IPS-11a (cell line): ENCODE measurements around the gene TNIP1.

Source experiments
- H3K4me3 ChIP-seq: one replicate; pipeline ENCODE4 v1.5.1; 2013; ENCODE audit warnings: low read depth, low read length, control low read depth

TNIP1 gene

DNA sequence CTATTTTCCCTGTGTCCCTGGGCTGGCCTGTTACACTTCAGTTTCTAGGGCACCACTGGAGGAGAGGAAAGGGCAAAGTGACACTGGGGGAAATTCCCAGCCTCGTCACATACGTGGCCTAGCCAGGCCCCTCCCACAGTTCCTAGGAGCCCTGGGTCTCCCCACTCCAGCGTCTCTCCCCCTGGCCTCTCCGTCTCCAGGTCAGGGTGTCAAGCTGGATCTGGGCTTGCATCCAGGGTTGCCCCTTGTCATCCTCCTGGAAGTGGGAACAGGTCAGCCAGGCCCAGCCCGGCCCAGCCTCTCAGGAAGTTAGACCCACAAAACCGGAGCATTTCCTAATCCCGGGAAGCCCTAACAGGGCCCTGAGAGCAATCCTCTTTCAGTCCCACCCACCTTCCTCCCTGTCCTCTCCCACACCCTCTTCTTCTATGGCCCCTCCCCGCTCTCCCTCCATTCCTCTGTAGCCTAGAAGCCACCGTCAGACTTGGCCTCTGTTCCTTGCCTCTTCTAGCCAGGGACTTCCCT lies 4.7 kb upstream of the TNIP1 start:
- H3K4me3 ChIP-seq = no peak overlapping the region

DNA sequence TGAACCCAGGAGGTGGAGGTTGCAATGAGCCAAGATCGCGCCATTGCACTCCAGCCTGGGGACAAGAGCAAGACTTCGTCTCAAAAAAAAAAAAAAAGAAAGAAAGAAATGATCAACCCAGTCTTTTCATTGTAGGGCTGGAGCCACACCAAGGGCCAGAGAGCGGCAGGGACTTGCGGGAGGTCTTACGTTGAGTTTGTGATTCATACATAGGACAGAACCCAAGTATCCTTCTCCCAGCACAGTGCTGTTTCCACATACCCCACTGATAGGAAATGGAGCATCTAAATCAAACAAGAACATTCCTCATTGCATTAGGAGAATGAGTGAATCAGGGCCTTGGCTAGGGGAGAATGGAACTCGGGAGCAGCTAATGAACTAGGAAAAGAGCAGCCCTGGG lies 3.5 kb upstream of the TNIP1 start:
- H3K4me3 ChIP-seq = no peak overlapping the region

DNA sequence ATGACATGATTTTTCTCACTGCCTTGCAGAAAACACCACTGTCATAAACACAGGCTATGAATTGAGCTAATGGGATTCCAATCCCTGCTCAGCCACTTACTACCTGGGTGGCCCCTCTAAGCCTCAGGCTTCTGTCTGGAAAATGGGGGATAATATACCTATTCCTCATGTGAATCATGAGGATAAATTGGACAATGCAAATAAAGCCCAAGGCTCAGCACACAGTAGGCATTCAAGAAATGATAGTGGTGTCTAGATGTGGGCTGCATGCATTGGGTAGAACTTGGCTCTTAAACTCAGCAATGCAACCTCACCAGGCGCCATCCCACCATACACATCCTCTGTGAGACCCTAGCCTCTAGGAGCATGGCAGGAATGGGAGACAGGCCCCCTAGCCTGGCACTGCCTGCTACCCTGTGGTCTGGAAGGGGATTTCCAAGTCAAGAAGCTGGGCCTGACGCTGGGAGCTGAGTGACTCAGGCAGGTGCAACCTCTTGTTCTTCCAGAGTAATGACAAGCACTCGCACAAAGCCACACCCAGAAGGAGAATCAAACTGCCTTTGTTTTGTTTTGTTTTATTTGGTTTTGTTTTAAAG lies 2.3 kb upstream of the TNIP1 start:
- no peak overlapping the region for H3K4me3 ChIP-seq

DNA sequence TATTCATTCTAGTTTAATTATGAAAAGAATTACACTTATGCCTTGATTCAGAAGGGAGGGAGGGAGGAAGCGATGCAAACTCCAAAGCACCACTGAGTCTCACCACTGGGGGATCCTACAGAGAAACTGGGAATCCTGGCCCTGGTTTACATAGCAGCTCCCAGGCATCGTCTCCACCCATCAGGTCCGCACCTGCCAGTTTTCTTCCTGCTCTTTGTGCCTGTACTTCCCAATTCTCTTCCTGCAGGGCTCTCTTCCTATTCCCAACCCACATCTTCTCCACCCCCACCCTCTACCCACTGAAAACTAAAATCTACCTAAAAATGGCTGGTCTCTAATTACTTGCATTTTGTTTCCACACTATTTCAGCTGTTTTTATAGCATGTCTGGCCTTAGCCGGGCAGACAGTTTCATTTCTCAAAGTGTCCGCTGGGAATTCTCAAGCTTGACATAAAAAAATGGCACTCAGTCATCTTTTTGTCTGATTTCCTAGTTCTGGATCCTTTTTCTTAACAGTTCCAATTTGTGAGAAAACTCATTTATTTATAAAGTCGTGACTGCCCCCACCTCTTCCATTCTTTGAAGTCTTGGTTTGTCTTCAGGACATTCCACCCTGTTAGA lies 1.6 kb upstream of the TNIP1 start:
- no peak overlapping the region for H3K4me3 ChIP-seq

DNA sequence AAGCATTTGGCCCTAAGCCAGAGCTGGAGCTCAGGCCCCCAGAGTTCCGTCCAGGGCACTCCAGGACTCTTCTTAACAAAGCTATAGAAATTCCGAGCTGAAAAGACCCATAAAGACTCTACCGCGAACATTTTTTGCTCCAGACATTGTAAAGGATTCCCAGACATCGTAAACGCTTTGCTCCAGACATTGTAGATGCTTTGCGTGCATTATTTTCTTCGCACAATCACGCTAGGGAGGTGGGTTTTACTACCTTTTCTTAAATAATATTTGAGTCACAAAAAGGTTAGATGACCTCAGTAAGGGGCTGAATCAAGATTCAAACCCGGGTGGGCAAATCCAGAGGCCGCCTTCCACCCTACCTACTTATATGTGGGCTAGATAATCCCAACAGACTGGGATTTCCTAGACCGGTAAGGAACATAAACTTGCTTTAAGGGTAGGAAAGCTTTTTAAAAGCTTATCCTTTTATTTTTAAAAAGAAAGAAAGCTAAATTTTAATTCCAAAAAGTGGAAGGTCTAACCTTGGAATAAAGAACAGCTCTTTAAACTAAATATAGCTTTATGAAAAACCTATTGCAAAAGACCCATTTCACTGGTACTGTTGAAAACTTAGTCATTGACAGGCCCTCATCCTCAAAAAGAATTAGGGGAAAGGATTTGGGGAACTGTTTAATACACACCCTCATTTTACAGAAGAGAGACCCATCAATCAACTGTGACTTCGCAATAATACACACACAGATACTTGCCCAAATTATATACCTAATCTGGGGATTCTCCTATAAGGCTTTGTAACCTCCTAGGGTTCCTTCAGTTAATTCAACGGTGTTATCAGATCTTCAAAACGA lies 822 bp upstream of the TNIP1 start:
- peak overlapping the region; percentile 78 for H3K4me3 ChIP-seq

DNA sequence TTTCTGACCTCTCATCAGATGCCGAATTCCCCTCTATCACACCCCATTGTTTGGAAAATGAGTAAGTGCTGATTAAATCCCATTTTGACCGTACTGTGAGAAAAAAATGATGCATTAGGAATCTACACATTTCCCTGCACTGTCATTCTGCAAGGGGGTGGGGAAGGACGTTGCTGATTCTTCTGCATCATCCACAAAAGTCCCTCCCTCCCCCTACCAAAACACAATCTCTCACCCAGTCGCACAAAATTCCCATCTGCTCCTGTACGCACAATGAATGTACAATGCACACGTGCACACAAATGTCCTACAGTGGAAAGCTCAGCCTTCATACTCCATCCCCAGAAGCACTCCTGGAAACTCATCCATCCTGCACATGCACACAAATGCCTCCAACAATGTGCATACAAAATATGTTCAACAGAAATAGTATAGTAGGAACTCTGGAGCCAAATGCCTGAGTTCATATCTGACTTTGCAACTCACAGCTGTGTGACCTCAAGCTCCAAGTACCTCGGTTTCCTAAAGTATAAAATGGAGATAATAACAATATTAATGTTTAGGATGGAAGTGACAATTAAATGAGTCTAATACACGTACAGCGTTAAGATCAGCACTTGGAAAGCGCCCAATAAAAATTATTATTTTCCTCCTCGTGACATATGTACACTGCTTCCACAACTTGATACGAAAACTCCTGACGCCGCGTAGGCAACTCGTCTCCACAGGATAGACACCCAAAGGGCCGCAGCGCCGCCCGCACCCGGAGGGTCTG lies 809 bp downstream of the TNIP1 start:
- peak overlapping the region; percentile 78 for H3K4me3 ChIP-seq

DNA sequence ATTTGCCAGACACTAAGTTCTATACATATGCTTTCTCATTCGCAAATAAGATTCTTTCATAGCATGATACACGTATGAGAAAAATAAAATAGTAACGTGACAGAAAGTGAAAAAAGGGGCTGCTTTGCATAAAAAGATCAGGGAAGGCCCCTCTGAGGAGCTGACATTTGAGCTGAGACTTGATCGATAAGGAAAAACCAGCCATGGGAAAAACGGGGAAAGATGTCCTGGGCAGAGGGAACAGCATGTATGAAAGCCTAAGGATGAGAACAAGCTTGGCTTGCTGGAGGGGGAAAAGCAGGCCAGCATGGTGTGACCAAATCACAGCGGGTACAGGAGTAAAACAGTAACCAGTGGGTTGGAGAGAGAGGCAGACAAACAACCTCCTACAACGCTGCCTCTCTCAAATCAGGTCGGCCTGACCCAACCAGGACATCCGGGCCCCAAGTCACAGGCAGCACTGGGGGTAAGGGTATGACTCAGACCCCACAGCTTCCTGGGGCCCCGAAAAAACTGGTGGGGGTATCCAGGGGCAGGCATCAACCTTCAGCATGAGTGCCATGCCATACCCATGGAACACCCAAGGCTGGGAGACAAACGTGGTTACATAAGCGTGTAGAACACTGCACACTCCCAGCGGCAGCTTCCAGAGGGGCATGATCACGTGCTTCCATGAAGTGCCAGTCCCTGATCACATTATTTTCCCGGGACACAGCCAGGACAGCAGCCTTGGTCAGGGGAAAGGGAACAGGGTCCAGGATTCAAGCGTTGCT lies 2.2 kb downstream of the TNIP1 start:
- H3K4me3 ChIP-seq = no peak overlapping the region

DNA sequence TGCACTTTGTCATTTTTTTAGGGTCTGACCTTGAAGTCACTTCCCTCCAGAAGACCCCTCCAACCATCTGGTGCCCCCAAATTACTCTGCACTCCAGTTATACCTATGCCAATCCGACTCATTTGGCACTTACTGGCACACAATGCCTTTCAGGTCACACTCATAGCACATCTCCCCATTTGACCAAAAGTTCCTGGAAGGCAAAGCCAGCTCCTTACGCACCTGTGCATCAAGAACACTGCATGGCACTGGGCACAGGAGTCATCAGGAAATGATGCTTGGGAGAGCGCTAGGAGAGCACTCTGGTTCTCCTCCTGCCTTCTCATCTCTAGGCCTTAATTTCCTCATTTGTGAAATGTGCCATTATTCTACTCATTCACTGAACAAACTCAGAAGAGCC lies 2.9 kb downstream of the TNIP1 start:
- no peak overlapping the region for H3K4me3 ChIP-seq

DNA sequence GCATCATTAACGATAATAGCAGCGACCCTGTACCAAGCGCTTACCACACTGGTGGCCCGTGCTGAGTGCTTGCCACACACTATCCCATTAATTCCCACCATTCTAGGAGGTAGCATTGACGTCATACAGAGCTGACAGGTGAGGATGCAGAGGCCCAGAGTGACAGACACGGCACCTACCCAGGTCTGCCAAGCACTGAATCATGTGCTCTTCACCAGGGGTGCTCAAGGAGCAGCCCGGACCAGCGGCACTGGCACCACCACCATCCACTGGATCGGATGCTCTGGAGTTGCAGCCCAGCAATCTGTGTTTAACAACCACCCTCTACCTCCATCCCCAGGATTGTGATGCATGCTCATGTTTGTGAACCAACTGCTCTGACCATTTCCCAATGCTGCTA lies 3.4 kb downstream of the TNIP1 start:
- H3K4me3 ChIP-seq = no peak overlapping the region

DNA sequence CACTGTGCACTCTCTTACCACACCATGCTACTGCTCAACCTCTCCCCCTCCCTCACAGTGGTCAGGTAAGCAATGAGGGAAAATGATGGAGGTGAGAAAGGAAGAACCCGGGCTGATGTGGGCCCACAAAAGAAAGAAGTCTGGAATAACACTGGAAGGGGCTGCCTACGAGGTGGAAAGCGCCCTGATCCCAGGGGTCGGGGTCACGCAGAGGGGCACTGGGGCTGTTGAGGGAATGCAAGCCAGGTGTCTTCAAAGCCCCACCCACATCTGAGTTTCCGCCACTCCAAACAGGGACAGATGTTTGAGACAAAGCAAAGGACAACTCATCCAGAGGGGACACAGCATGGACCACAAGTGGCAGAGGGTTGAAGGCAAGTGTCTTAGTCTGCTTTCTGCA lies 4.2 kb downstream of the TNIP1 start:
- H3K4me3 ChIP-seq = no peak overlapping the region

DNA sequence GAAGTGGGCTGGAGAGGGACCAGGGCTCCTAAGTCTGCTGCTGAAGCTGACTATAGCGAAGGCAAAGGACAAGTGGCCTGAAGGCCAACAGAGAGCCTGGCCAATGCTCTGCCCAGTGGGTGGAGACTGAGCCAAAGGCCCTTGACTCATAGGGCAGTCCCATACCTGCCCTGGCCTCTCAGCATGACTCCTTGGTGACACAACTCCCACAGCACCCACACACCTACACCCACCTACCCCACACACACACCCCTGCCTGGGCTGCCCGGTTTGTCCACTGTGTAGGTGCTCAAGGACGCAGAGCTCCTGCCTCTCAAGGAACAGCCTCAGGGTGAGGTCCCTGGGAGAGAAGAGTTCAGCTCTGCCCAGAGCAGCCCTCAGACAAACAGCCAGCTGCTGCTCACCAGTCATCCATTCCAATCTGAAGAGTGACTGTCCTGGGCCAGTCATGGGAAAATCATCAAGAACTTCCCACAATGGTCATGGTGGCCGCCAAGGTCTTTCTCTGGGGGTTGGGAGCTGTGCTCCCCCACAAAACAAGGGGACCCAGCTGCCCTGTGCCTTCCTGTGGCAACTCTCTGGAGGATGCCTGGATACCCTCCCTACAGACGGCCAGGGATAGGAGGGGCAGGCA lies 5.0 kb downstream of the TNIP1 start:
- no peak overlapping the region for H3K4me3 ChIP-seq

DNA sequence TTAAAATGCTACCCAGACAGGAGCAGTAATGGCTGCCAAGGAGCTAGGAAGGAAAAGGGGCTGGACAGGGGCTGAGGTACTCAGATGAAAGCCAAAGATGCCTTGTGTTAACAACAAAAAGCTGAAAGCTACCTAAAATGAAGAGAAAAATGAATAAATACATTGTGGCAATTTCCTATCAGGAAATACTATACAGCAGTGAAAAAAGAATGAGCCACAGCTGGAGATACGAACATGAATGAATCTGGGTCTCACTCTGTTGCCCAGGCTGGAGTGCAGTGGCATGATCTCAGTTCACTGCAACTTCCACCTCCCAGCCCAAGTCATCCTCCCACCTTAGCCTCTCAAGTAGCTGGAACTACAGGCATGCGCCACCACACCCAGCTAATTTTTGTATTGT lies 6.3 kb downstream of the TNIP1 start:
- no peak overlapping the region for H3K4me3 ChIP-seq

DNA sequence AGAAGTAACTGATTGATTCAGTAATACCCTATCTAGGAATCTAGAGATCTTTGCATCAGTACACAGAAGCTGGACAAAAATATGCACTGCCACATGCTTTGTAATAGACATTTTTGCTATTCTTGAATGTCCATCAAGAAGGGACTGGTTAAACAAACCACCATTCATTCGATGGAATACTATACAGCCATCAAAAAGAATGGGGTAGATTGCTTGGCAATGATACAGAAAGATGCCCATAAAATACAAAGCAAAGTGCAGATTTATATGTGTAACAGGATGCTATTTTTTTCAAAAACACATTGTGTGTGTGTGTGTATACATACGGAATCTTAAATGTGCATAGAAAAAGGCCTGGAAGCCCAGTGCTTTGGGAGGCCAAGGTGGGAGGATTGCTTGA lies 7.6 kb downstream of the TNIP1 start:
- H3K4me3 ChIP-seq = no peak overlapping the region

DNA sequence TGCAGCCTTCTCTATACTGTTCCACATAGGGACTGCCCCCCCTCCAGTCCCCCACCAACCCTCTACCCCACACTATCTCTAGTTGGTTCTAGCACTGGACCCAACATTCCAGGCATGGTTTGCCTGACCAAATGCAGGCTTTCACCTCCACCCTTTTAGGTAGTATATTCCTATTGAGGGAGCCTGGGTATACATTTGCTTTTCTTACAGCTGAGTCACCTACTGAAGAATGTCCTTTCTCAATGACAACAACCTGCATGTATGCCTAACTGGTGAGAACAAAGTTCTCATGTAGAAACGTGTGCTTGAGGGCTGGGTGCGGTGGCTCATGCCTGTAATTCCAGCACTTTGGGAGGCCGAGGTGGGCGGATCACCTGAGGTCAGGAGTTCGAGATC lies 8.2 kb downstream of the TNIP1 start:
- H3K4me3 ChIP-seq = no peak overlapping the region

DNA sequence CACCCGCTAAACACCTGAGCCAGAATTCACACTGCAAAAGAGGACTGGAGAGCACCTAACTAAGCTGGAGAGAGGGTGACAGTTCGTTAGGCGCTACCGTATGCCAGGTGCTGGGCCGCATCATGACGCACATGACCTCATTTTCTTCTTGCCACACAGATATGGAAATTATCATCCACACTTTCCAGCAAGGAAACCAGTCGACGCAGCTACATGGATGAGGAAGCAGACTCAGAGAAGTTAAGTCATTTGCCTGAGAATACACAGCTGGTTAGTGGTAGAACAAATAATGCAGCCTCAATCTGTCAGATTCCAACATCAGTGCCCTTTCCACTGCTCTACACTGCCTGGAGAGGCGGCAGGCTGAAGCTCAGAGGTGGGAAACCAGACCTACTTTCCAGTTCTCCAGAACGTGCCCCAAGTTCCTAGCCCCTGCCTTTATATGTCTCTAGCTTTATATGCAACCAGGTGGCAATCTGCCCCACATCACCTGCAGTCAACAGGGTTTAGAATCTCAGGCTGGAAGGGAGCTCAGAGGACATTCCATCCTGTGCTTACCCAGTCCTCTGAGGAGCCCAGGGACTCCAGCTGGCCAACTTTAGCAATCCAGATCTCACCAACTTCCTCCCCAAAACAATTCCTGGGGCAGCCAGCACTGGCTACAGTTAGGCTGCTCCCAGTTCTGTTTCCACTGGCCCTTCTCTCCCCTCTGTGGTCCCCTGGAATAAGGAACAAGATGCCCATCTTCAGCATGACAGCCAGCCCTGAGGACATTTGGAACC lies 8.8 kb downstream of the TNIP1 start:
- no peak overlapping the region for H3K4me3 ChIP-seq

DNA sequence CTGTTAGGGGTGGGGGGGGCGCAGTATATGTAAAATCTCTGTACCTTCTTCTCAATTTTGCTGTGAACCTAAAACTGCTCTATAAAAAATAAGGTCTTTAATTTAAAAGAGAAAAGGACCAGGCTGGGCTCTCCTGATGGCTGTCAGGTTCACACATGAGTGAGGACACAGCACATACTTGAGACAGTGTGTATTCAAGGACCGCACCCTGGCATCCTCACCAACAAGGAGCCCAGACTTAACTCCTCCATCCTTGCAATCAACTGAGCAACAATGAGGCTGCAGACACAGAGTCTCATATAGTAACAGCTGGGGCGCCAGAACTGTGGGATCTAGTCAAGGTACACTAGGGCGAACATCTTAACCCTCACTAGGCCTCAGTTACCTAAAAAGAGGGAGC lies 9.8 kb downstream of the TNIP1 start:
- H3K4me3 ChIP-seq = no peak overlapping the region

DNA sequence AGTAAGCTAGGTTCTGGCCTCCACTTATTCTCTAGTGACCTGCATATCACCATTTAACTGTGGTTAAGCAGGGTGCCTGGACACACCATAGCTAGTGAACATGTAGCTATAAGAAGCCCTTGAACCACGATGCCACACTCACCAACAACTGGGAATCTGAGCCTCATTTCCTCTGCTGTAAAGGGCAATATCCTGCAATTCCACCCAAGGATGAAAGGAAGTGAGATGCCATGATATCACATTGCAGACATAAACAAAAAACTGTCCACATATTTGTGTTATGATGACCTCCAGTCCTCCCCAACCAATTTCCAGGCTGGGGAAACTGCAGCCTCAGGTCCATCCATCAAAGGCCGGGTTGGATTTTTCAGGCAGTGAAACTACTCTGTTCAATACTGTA lies 10.4 kb downstream of the TNIP1 start:
- no peak overlapping the region for H3K4me3 ChIP-seq

DNA sequence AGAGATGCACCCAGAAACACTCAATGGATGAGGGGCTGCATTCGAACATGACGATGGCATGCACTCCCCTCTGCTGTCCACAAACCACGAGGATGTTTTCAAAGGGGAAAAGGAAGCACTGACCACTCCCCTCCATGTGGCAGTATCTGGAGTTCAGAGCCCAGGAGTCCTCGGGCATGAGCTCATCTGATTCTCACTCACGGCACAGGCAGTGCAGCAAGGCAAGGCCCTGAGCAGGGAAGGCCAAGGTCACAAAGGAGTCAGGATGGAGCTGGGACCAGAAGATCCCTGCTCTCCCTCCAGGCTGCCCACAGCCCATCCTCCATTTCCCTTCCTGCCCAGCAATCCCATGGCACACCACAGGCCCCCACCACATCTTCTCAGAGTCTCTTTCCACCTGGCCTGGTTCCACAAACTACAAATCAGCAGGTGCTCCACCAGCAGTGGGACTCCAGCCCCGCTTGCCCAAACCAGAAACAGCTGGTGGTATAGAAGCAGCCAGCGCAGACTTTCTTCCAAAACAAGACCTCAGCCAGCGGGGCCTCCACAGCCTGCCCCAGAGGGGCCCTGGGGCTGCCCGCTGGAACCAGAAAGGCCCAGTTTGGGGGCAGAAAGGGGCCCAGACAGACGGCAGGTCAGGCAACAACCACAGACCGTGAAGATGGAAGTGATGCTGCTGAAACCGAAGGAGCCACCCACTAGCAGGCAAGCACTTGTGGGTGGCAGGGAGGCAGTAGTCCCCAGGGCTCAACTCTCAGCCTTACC lies 12.2 kb downstream of the TNIP1 start:
- H3K4me3 ChIP-seq = no peak overlapping the region
